H1 (cell line): Measurements from ENCODE around the gene DOCK3. TPM values are rescaled to one million over a fixed set of nuclear protein-coding genes. Genes with fewer than 3 reads are reported as not detected.

Experiments used
- CTCF ChIA-PET: fragments of 300-600 bp; sonication (Branson Sonifier 250); formaldehyde crosslinking; loops from one replicate; lab custom pipeline; 2021; ENCODE audit not compliant: partially characterized antibody; lab: Charles Lee
- POLR2A ChIA-PET: fragments of 300-600 bp; sonication (Branson Sonifier 250); formaldehyde crosslinking; loops from one replicate; lab custom pipeline; 2021; ENCODE audit warnings: inconsistent platforms; ENCODE audit not compliant: partially characterized antibody; lab: Charles Lee
- DNase-seq, 2 experiments: peaks; one replicate each; pipeline versions ENCODE4 v3.0.0 to v3.0.0-alpha.2; 2010 to 2022; ENCODE audit warnings: low spot score in 2 of 2, low read depth in 1 of 2, mixed read lengths in 1 of 2
- FAIRE-seq: peaks from 2 replicates; lab custom pipeline; 2011; peaks lifted over from hg19 to GRCh38; lab: Jason Lieb, UNC
- H2AFZ ChIP-seq: 2 replicates; pipeline ENCODE4 v1.8.1; 2012; ENCODE audit warnings: low read length, inconsistent platforms
- H2AK5ac ChIP-seq: 2 replicates; pipeline ENCODE4 v1.6.1; 2013; ENCODE audit warnings: low read depth, low read length
- H2BK120ac ChIP-seq: replicated peaks from 2 replicates; pipeline ENCODE3; 2013; ENCODE audit warnings: low read depth, low read length, inconsistent platforms
- H2BK12ac ChIP-seq: 2 replicates; pipeline ENCODE4 v1.6.1; 2013; ENCODE audit warnings: low read depth, low read length
- H2BK15ac ChIP-seq: 2 replicates; pipeline ENCODE4 v1.6.1; 2013; ENCODE audit warnings: low read length
- H2BK20ac ChIP-seq: 2 replicates; pipeline ENCODE4 v1.6.1; 2013; ENCODE audit warnings: low read length
- H2BK5ac ChIP-seq: 2 replicates; pipeline ENCODE4 v1.6.1; 2013; ENCODE audit warnings: low read depth, low read length
- H3K14ac ChIP-seq: 2 replicates; pipeline ENCODE4 v1.6.1; 2013; ENCODE audit warnings: inconsistent platforms; ENCODE audit not compliant: insufficient read length
- H3K18ac ChIP-seq: 2 replicates; pipeline ENCODE4 v1.6.1; 2013; ENCODE audit warnings: low read length; ENCODE audit errors: extremely low read depth
- H3K23ac ChIP-seq: 2 replicates; pipeline ENCODE4 v1.6.1; 2013; ENCODE audit warnings: inconsistent platforms; ENCODE audit not compliant: insufficient read length
- H3K23me2 ChIP-seq: 2 replicates; pipeline ENCODE4 v1.6.1; 2013; ENCODE audit warnings: low read depth, low read length
- H3K27ac ChIP-seq: 2 replicates; pipeline ENCODE4 v1.6.1; 2011; ENCODE audit warnings: low read depth, low read length, inconsistent platforms
- H3K27me3 ChIP-seq, 4 experiments: replicated peaks in 1 of 4; 1 replicate in 1 of 4; 2 replicates in 3 of 4; pipeline versions ENCODE4 v1.6.1 to v1.8.1; 2011 to 2013; ENCODE audit warnings: low read length in 3 of 4, mild to moderate bottlenecking in 3 of 4, inconsistent platforms in 2 of 4, mixed read lengths in 2 of 4, moderate library complexity in 1 of 4; ENCODE audit not compliant: control insufficient read depth in 3 of 4, insufficient read depth in 3 of 4; ENCODE audit errors: extremely low read depth in 1 of 4
- H3K36me3 ChIP-seq, 4 experiments: 2 replicates each; pipeline versions ENCODE4 v1.6.1 to v1.8.1; 2011 to 2013; ENCODE audit warnings: mild to moderate bottlenecking in 4 of 4, low read length in 3 of 4, moderate library complexity in 2 of 4, control low read depth in 1 of 4, inconsistent platforms in 1 of 4; ENCODE audit not compliant: insufficient read depth in 4 of 4, control insufficient read depth in 2 of 4
- H3K4ac ChIP-seq: replicated peaks from 2 replicates; pipeline ENCODE3; 2013; ENCODE audit warnings: low read length, low read depth, mixed read lengths, inconsistent platforms; ENCODE audit not compliant: insufficient read length
- H3K4me1 ChIP-seq, 4 experiments: replicated peaks in 1 of 4; 1 replicate in 1 of 4; 2 replicates in 3 of 4; pipeline versions ENCODE4 v1.6.1 to v1.8.1; 2011 to 2013; ENCODE audit warnings: low read length in 3 of 4, inconsistent platforms in 2 of 4, mixed read lengths in 1 of 4; ENCODE audit not compliant: insufficient read depth in 4 of 4, control insufficient read depth in 3 of 4
- H3K4me2 ChIP-seq, 2 experiments: 2 replicates each; pipeline versions ENCODE4 v1.6.1 to v1.8.1; 2011 to 2013; ENCODE audit warnings: low read depth in 2 of 2, low read length in 2 of 2, control low read depth in 1 of 2, inconsistent platforms in 1 of 2, mild to moderate bottlenecking in 1 of 2; ENCODE audit not compliant: insufficient read depth in 1 of 2
- H3K4me3 ChIP-seq, 4 experiments: fragments of 200-600, 300-600 bp in 1 of 4; sonication (generic), shearing (Covaris generic), sonication (Bioruptor Twin) in 1 of 4; 2 replicates each; pipeline versions ENCODE4 v1.5.1 to v1.8.1; 2011 to 2016; ENCODE audit warnings: low read length in 4 of 4, low read depth in 3 of 4, control low read depth in 2 of 4, inconsistent platforms in 2 of 4, mild to moderate bottlenecking in 2 of 4, mixed read lengths in 1 of 4, moderate library complexity in 1 of 4; ENCODE audit not compliant: insufficient read depth in 2 of 4; ENCODE audit errors: extremely low read depth in 1 of 4
- H3K56ac ChIP-seq: replicated peaks from 2 replicates; pipeline ENCODE3; 2013; ENCODE audit warnings: low read depth, mild to moderate bottlenecking, mixed read lengths, low read length, inconsistent platforms; ENCODE audit not compliant: insufficient read length
- H3K79me1 ChIP-seq: 2 replicates; pipeline ENCODE4 v1.6.1; 2013; ENCODE audit warnings: low read depth, low read length, control low read depth
- H3K79me2 ChIP-seq, 2 experiments: 2 replicates each; pipeline versions ENCODE4 v1.6.1 to v1.8.1; 2012 to 2013; ENCODE audit warnings: low read length in 2 of 2, mild to moderate bottlenecking in 2 of 2, inconsistent platforms in 1 of 2; ENCODE audit not compliant: insufficient read depth in 2 of 2, control insufficient read depth in 1 of 2
- H3K9ac ChIP-seq, 4 experiments: replicated peaks in 1 of 4; 1 replicate in 1 of 4; 2 replicates in 3 of 4; pipeline versions ENCODE4 v1.6.1 to v1.8.1; 2011 to 2013; ENCODE audit warnings: low read depth in 3 of 4, low read length in 3 of 4, control low read depth in 2 of 4, mild to moderate bottlenecking in 2 of 4, moderate library complexity in 2 of 4, inconsistent platforms in 1 of 4; ENCODE audit errors: extremely low read depth in 1 of 4
- H3K9me3 ChIP-seq, 2 experiments: 2 replicates each; pipeline versions ENCODE4 v1.6.1 to v1.8.1; 2012 to 2013; ENCODE audit warnings: mild to moderate bottlenecking in 2 of 2, moderate library complexity in 2 of 2, control low read depth in 1 of 2, inconsistent platforms in 1 of 2, low read depth in 1 of 2, low read length in 1 of 2, mixed read lengths in 1 of 2; ENCODE audit not compliant: insufficient read depth in 2 of 2
- H4K20me1 ChIP-seq, 2 experiments: replicated peaks in 1 of 2; 2 replicates each; pipeline versions ENCODE3 to v1.8.1; 2011 to 2013; ENCODE audit warnings: inconsistent platforms in 2 of 2, low read length in 2 of 2, mild to moderate bottlenecking in 1 of 2; ENCODE audit not compliant: insufficient read depth in 2 of 2, control insufficient read depth in 1 of 2
- H4K5ac ChIP-seq: 2 replicates; pipeline ENCODE4 v1.6.1; 2013; ENCODE audit warnings: low read length, low read depth, mixed read lengths, inconsistent platforms; ENCODE audit not compliant: insufficient read length
- H4K8ac ChIP-seq: 2 replicates; pipeline ENCODE4 v1.8.0; 2013; ENCODE audit warnings: mild to moderate bottlenecking, moderate library complexity, low read length, inconsistent platforms; ENCODE audit not compliant: insufficient read depth; ENCODE audit errors: extremely low read depth
- H4K91ac ChIP-seq: replicated peaks from 2 replicates; pipeline ENCODE3; 2013; ENCODE audit warnings: low read length, mixed read lengths, inconsistent platforms; ENCODE audit not compliant: insufficient read length
- CHD2 ChIP-seq: IDR thresholded peaks from 2 replicates; pipeline ENCODE4 v1.6.1; 2012; ENCODE audit warnings: low read length, improper control_type of control experiment
- HDAC2 ChIP-seq, 2 experiments: fragments of 300-600 bp in 1 of 2; sonication (generic) in 1 of 2; IDR thresholded peaks; 2 replicates each; pipeline ENCODE4 v1.6.1; 2011 to 2012; ENCODE audit warnings: low read depth in 2 of 2, low read length in 2 of 2, mild to moderate bottlenecking in 2 of 2, moderate library complexity in 2 of 2, borderline replicate concordance in 1 of 2, inconsistent platforms in 1 of 2
- KDM4A ChIP-seq: IDR thresholded peaks from one replicate; pipeline ENCODE4 v1.7.1; 2012; ENCODE audit warnings: low read depth, mild to moderate bottlenecking, moderate library complexity, low read length, inconsistent platforms; ENCODE audit not compliant: severe bottlenecking
- KDM5A ChIP-seq: fragments of 200-600 bp; IDR thresholded peaks from 2 replicates; pipeline ENCODE4 v1.7.1; 2012; ENCODE audit warnings: mild to moderate bottlenecking, low read length, inconsistent platforms, mixed read lengths
- RBBP5 ChIP-seq: IDR thresholded peaks from 2 replicates; pipeline ENCODE4 v1.7.1; 2012; ENCODE audit warnings: low read depth, mild to moderate bottlenecking, inconsistent platforms, low read length, moderate library complexity, borderline replicate concordance
- RNF2 ChIP-seq: fragments of 200-900, 300-1000 bp; sonication (generic); IDR thresholded peaks from 2 replicates; pipeline ENCODE4 v1.7.1; 2016; ENCODE audit warnings: borderline replicate concordance, low read depth, mild to moderate bottlenecking, antibody characterized with exemption, low read length; ENCODE audit not compliant: poor library complexity, severe bottlenecking; ENCODE audit errors: missing control alignments
- RXRA ChIP-seq: IDR thresholded peaks from 2 replicates; pipeline ENCODE4 v1.6.1; 2011; ENCODE audit warnings: low read depth, mild to moderate bottlenecking, low read length, moderate library complexity; ENCODE audit not compliant: insufficient read depth
- SIN3A ChIP-seq, 2 experiments: IDR thresholded peaks in 1 of 2; conservative IDR thresholded peaks in 1 of 2; 2 replicates each; pipeline ENCODE4 v1.6.1; 2011 to 2012; ENCODE audit warnings: low read length in 2 of 2, improper control_type of control experiment in 1 of 2, low read depth in 1 of 2, mild to moderate bottlenecking in 1 of 2
- SIRT6 ChIP-seq: IDR thresholded peaks from one replicate; pipeline ENCODE4 v1.7.1; 2012; ENCODE audit warnings: low read length, inconsistent platforms
- SUZ12 ChIP-seq: fragments of 200-600 bp; sonication (generic); IDR thresholded peaks from 2 replicates; pipeline ENCODE4 v1.6.1; 2012; ENCODE audit warnings: mild to moderate bottlenecking, inconsistent platforms, low read length, moderate library complexity, mixed read lengths
- USF2 ChIP-seq: IDR thresholded peaks from 2 replicates; pipeline ENCODE4 v1.6.1; 2011; ENCODE audit warnings: low read length, improper control_type of control experiment
- polyA plus RNA-seq, 7 experiments: library from polyadenylated mRNA; depleted of rRNA in 3 of 7; stranded (reverse) in 5 of 7; unstranded in 2 of 7; fragments of >200 nt in 5 of 7; fragments of 200-250 nt in 2 of 7; gene quantifications; 1 replicate in 5 of 7; 2 replicates in 1 of 7; 4 replicates in 1 of 7; pipeline versions ENCODE4 v1.2.1 to v1.2.3, GENCODE V29; 2011 to 2013; ENCODE audit warnings: missing spikeins in 2 of 7, mixed read lengths in 2 of 7
- total RNA-seq: library from RNA; stranded (reverse); fragmentation: NEBNext Ultra II Directional; extraction: Animal tissue kit (Norgen Biotek cat#: 25700); gene quantifications from 2 replicates; pipeline ENCODE4 v1.2.1, GENCODE V29; 2021

DOCK3 gene
- total and polyA plus RNA-seq, 2 of the 8 experiments (the other 6 are each of a cell fraction or from before 2014, with no cell fraction given), result 2.7 to 5.0 TPM

GRCh38 chr3:51268132-51268531 is 593.4 kb downstream of the DOCK3 start:
- Histone ChIP-seq H2AFZ (no peak overlapping the region), H3K14ac (no peak overlapping the region), H3K9ac (no peak overlapping the region), H4K8ac (no peak overlapping the region), H3K79me1 (no peaks in the 10 kb centered on the region), H3K36me3 (no peaks in the 10 kb centered on the region), H3K27ac (no peak overlapping the region), H3K18ac (no peak overlapping the region), H2BK20ac (no peak overlapping the region), H3K27me3 (no peaks in the 10 kb centered on the region), H3K79me2 (no peaks in the 10 kb centered on the region), H3K4me2 (no peak overlapping the region), H2BK5ac (no peak overlapping the region), H2AK5ac (no peak overlapping the region), H4K91ac (no peak overlapping the region), H3K56ac (no peak overlapping the region), H3K4ac (no peak overlapping the region), H3K23ac (no peak overlapping the region), H4K20me1 (no peaks in the 10 kb centered on the region), H2BK15ac (no peak overlapping the region), H3K4me1 (no peaks in the 10 kb centered on the region), H2BK12ac (no peak overlapping the region), H3K9me3 (no peaks in the 10 kb centered on the region), H3K23me2 (no peaks in the 10 kb centered on the region), H2BK120ac (no peak overlapping the region), H4K5ac (no peak overlapping the region), H3K4me3 (no peak overlapping the region)
- no peak for DNase-seq
- ChIA-PET POLR2A (no interaction called here), CTCF (interaction anchor here (0.6 to 1.5 kb wide), 6 partner anchors 9 to 652 kb away, joined by 3 to 8 read pairs (median 3); no protein-coding TSS in a partner anchor)
- FAIRE-seq, result no peak
- TF ChIP-seq RXRA, result no peak
- TF ChIP-seq CHD2, result no peak
- no peak for TF ChIP-seq USF2
- TF ChIP-seq KDM5A, result no peak
- no peak for TF ChIP-seq SIN3A (conservative IDR thresholded peaks at IDR 0.05 in 1 of 2, IDR thresholded peaks at IDR 0.05 in 1 of 2; ENCODE audit: low read depth in 1 of 2, low read length in 2 of 2)
- TF ChIP-seq RNF2, result no peak
- no peak for TF ChIP-seq RBBP5
- no peak for TF ChIP-seq SUZ12
- no peak for TF ChIP-seq SIRT6
- TF ChIP-seq HDAC2 (IDR thresholded peaks at IDR 0.05; ENCODE audit: borderline replicate concordance in 1 of 2, low read depth in 2 of 2, low read length in 2 of 2), result no peak
- TF ChIP-seq KDM4A, result no peak
